Stomach (tissue), 9 donors: ENCODE data around the gene SLC25A51. TPM values are rescaled to one million over a fixed set of nuclear protein-coding genes. Genes with fewer than 3 reads are reported as not detected.

Source experiments
- DNase-seq, 2 donors: peaks; one replicate each; pipeline versions ENCODE4 v3.0.0 to v3.0.0-alpha.2; 2013 to 2019
- H3K27ac ChIP-seq, 5 donors: fragments of 200-600 bp in 4 of 5; sonication (generic) in 4 of 5; one replicate each; pipeline ENCODE4 v1.5.1; 2013 to 2019; ENCODE audit warnings: mild to moderate bottlenecking in 1 of 5, moderate library complexity in 1 of 5
- H3K27me3 ChIP-seq, 3 donors: fragments of 200-600 bp; sonication (generic); one replicate each; pipeline ENCODE4 v1.5.1; 2017 to 2019; ENCODE audit warnings: mixed run types in 1 of 3
- H3K36me3 ChIP-seq, 4 donors: fragments of 200-600 bp; sonication (generic); 1 replicate in 3 of 4; 2 replicates in 1 of 4; pipeline ENCODE4 v1.5.1; 2016 to 2019
- H3K4me1 ChIP-seq, 4 donors: fragments of 200-600 bp; sonication (generic); one replicate each; pipeline ENCODE4 v1.5.1; 2016 to 2019
- H3K4me3 ChIP-seq, 4 donors: fragments of 200-600 bp; sonication (generic) in 3 of 4; one replicate each; pipeline ENCODE4 v1.5.1; 2016 to 2019; ENCODE audit warnings: mild to moderate bottlenecking in 1 of 4
- H3K9me3 ChIP-seq, 4 donors: fragments of 200-600 bp; sonication (generic); one replicate each; pipeline ENCODE4 v1.5.1; 2016 to 2019
- EP300 ChIP-seq: sonication (generic); formaldehyde crosslinking; IDR thresholded peaks from one replicate; pipeline ENCODE4 v1.6.1; 2017; ENCODE audit warnings: antibody characterized with exemption
- POLR2A ChIP-seq, 4 donors: fragments of 450-650 bp; IDR thresholded peaks; one replicate each; pipeline ENCODE4 v1.6.1; 2016; ENCODE audit warnings: antibody characterized with exemption in 4 of 4, control low read depth in 2 of 4, mild to moderate bottlenecking in 1 of 4, moderate library complexity in 1 of 4
- POLR2AphosphoS5 ChIP-seq, 3 donors: sonication (generic); formaldehyde crosslinking; IDR thresholded peaks; one replicate each; pipeline ENCODE4 v1.6.1; 2016; ENCODE audit warnings: antibody characterized with exemption in 3 of 3
- WGBS, 5 donors: extraction: QIAGEN DNeasy Blood & Tissue Kit in 3 of 5; methylation state at CpG; one replicate each; pipeline versions ENCODE4 v1.1.5 to v1.1.7; 2013 to 2018; 5-methylcytosine and 5-hydroxymethylcytosine counted together
- intact Hi-C: fragments of 100-400 bp; cut with DNase I; formaldehyde crosslinking; loops from one replicate; pipeline ENCODE4 v1.15.1; 2023; ENCODE audit warnings: low total_unique reads
- polyA plus RNA-seq, 3 donors: library from polyadenylated mRNA; stranded (reverse); fragments of 200-250 nt; gene quantifications; one replicate each; pipeline ENCODE4 v1.2.3, GENCODE V29; 2013
- total RNA-seq, 5 donors: library from RNA; depleted of rRNA; stranded (reverse); fragments of >200 nt; gene quantifications; one replicate each; pipeline versions ENCODE4 v1.1.0 to v1.2.3, GENCODE V29; 2014 to 2016
- TF ChIP-seq, protein P1 (sequence below), 7 experiments: fragments of 450-650 bp in 4 of 7; fragments of 200-600 bp in 3 of 7; sonication (generic) in 3 of 7; IDR thresholded peaks; one replicate each; pipeline ENCODE4 v1.5.1; 2016 to 2019; ENCODE audit warnings: antibody characterized with exemption in 7 of 7, control low read depth in 2 of 7, mild to moderate bottlenecking in 1 of 7
- donor health status: healthy with polysubstance abuse.
- donor health status: Bipolar disorder and iron deficiency.
- donor health status: healthy.

Gene SLC25A51
- total and polyA plus RNA-seq, 8 donors, result 3.5 to 41.5 (median 9.8) TPM

DNA sequence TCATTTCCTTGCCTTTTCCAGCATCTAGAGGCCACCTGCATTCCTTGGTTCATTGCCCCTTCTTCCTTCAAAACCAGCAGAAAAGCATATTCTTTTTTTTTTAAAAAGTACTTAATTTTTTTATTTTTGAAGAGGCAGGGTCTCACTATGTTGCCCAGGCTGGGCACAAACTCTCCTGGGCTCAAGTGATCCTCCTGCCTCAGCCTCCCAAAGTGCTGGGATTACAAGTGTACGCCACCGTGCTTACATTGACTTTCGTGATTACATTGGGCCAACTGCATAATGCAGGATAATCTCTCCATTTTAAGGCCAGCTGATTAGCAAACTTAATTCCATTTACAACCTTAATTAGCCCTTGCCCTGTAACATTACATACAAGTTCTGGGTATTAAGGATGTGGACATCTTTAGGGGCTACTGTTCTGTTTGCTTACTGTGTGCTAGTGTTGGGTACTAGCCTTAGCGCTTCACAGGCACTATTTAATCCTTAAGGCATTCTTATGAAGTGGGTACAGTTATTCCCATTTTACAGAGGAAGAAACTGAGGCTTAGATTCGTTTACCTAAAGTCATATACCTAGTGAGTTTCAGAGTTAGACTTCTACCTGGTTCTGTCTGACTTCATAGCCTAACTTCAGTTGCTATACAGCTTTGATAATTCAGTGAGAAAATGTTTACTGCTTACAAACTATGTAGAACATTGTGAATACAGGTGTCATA, 33.7 kb downstream of the SLC25A51 start:
- H3K36me3 ChIP-seq, result peaks cover 0 to 23% (median 9%) of the 10 kb centered on the region in 4 donors
- H3K9me3 ChIP-seq, result no peaks in the 10 kb centered on the region
- H3K27me3 ChIP-seq, result no peaks in the 10 kb centered on the region
- H3K4me3 ChIP-seq, result no peak overlapping the region
- 96 to 99% (median 98%) methylated on average over 5 of the region's 5 CpGs for WGBS, 5 donors
- intact Hi-C loops, result no loop called here
- TF ChIP-seq POLR2AphosphoS5 (IDR thresholded peaks at IDR 0.05) (no peak), POLR2A (IDR thresholded peaks at IDR 0.05) (no peak), EP300 (no peak)
- TF ChIP-seq, protein P1, sequence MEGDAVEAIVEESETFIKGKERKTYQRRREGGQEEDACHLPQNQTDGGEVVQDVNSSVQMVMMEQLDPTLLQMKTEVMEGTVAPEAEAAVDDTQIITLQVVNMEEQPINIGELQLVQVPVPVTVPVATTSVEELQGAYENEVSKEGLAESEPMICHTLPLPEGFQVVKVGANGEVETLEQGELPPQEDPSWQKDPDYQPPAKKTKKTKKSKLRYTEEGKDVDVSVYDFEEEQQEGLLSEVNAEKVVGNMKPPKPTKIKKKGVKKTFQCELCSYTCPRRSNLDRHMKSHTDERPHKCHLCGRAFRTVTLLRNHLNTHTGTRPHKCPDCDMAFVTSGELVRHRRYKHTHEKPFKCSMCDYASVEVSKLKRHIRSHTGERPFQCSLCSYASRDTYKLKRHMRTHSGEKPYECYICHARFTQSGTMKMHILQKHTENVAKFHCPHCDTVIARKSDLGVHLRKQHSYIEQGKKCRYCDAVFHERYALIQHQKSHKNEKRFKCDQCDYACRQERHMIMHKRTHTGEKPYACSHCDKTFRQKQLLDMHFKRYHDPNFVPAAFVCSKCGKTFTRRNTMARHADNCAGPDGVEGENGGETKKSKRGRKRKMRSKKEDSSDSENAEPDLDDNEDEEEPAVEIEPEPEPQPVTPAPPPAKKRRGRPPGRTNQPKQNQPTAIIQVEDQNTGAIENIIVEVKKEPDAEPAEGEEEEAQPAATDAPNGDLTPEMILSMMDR (IDR thresholded peaks at IDR 0.05), result no peak
- no peaks in the 10 kb centered on the region for H3K4me1 ChIP-seq
- no peak for DNase-seq
- H3K27ac ChIP-seq, result no peak overlapping the region

DNA sequence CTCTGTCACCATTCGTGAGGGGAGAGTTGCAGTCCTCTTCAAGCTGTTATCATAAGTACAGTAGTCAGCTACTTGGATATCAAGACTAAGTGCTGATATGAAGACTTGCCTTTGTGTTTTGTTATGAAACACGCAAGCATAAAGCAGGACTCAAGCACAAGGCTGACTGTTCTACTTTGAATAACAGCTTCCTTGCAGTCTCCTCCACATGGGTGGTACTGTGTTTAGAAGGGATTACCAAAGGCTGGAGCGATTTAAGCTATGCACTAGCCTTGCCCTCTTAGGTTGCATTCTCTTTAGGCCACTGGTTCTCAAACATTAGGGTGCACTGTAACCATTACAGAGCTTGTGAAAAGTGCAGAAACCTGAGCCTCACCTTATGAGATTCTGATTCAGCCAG, 41.4 kb downstream of the SLC25A51 start:
- no peaks in the 10 kb centered on the region for H3K4me1 ChIP-seq
- H3K27ac ChIP-seq, result no peak overlapping the region
- WGBS, 5 donors, result 44 to 68% (median 54%) methylated on average over 3 of the region's 3 CpGs
- no peak overlapping the region for H3K4me3 ChIP-seq
- intact Hi-C loops, result no loop called here
- peaks cover 13 to 80% (median 70%) of the 10 kb centered on the region in 4 donors for H3K36me3 ChIP-seq
- H3K9me3 ChIP-seq, result no peaks in the 10 kb centered on the region
- no peaks in the 10 kb centered on the region for H3K27me3 ChIP-seq
- peak in 1 of 2 donors; percentile 4 for DNase-seq
- TF ChIP-seq EP300, result no peak
- no peak for TF ChIP-seq POLR2AphosphoS5 (IDR thresholded peaks at IDR 0.05)
- TF ChIP-seq, protein P1 (IDR thresholded peaks at IDR 0.05), result no peak
- TF ChIP-seq POLR2A (IDR thresholded peaks at IDR 0.05), result no peak

DNA sequence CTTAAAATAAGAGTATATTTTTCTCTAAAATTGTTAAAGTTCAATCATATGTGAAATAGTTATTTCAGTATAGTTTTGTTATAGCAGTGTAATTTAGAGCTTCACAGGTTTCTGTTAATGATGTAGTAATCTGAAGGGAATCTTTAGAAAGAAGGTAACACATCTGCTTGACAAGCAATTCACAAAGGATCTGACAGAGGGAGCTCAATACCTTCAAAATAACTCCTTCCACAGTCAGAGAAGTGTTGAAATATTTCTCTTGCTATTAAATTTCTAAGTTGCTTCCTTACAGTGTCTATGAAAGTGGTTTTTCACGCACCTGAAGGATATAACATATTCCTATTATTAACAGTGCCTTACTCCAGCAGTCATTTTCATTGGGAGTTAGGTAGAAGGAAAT, 44.9 kb downstream of the SLC25A51 start:
- TF ChIP-seq EP300, result no peak
- TF ChIP-seq POLR2A (IDR thresholded peaks at IDR 0.05), result no peak
- TF ChIP-seq POLR2AphosphoS5 (IDR thresholded peaks at IDR 0.05), result no peak
- TF ChIP-seq, protein P1 (IDR thresholded peaks at IDR 0.05), result no peak
- H3K27me3 ChIP-seq, result no peaks in the 10 kb centered on the region
- peaks cover 13 to 84% (median 76%) of the 10 kb centered on the region in 4 donors for H3K36me3 ChIP-seq
- no peak for DNase-seq
- intact Hi-C loops, result no loop called here
- H3K4me3 ChIP-seq, result no peak overlapping the region
- no peak overlapping the region for H3K27ac ChIP-seq
- 92 to 97% (median 93%) methylated on average over 1 of the region's 1 CpG for WGBS, 5 donors
- H3K9me3 ChIP-seq, result no peaks in the 10 kb centered on the region
- H3K4me1 ChIP-seq, result no peaks in the 10 kb centered on the region

DNA sequence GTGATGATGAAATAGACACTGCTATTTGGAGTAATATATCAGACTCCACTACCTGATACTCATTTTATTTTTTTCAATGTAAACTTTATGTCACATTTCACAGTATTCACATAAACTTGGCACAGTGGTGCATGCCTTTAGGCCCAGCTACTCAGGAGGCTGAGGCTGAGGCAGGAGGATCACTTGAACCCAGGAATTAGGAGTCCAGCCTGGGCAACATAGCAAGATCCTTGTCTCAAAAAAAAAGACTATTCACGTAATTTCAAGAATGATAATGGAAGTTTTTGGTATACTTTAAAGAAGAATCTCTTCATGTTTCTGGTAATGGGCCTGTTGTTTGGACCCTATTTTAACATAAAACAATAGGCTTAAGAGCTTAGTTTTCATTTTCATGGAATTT, 47.4 kb downstream of the SLC25A51 start:
- intact Hi-C loops, result no loop called here
- no peaks in the 10 kb centered on the region for H3K9me3 ChIP-seq
- H3K27ac ChIP-seq, result no peak overlapping the region
- no peaks in the 10 kb centered on the region for H3K4me1 ChIP-seq
- no peak for TF ChIP-seq POLR2A (IDR thresholded peaks at IDR 0.05)
- no peak for TF ChIP-seq EP300
- TF ChIP-seq, protein P1 (IDR thresholded peaks at IDR 0.05), result no peak
- peaks cover 10 to 66% (median 63%) of the 10 kb centered on the region in 4 donors for H3K36me3 ChIP-seq
- no peaks in the 10 kb centered on the region for H3K27me3 ChIP-seq
- no peak for DNase-seq
- no peak overlapping the region for H3K4me3 ChIP-seq
- 94 to 97% (median 95%) methylated on average over 1 of the region's 1 CpG for WGBS, 5 donors
